HG02885 (cell line): ENCODE measurements around the gene GAST.

Experiments
- ATAC-seq: cut with Tn5 transposase; IDR thresholded peaks from one replicate; pipeline ENCODE4 v1.9.1; 2021; ENCODE audit warnings: mild to moderate bottlenecking; ENCODE audit not compliant: unreplicated experiment, poor library complexity

Gene GAST

DNA sequence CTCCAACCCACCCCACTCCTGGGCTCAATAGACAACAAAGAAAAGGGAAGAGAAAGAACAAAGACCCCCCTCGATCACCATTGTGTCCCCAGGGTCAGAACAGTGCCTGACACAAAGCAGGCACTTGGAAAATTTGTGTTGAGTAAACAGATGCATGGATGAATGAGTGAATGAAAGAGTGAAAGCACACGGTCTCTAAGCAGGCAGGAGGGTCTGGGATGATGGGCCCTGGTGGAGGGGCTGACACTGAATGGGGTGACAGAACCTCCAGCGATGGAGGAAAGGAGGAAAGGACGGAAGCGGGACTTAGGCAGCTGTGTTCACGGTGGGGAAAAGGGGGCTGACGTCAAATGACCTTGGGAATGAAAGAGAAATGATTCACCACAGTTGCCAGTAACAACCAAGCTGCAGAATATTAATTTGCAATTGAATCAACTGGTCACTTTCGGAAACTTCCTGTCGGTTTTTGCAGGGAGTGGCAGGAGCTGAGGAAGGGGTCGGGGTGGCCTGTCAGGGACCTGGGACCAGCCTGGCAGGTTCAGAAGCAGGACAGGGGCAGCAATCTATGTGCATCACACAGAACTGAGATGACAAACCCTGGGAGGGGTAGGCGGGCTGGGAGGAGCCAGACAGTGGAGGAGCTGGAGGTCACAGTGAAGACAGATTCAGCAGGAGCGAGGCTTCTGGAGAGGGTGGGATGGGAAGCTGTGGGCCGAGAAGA, 6.7 kb upstream of the GAST start:
- ATAC-seq = no peak

DNA sequence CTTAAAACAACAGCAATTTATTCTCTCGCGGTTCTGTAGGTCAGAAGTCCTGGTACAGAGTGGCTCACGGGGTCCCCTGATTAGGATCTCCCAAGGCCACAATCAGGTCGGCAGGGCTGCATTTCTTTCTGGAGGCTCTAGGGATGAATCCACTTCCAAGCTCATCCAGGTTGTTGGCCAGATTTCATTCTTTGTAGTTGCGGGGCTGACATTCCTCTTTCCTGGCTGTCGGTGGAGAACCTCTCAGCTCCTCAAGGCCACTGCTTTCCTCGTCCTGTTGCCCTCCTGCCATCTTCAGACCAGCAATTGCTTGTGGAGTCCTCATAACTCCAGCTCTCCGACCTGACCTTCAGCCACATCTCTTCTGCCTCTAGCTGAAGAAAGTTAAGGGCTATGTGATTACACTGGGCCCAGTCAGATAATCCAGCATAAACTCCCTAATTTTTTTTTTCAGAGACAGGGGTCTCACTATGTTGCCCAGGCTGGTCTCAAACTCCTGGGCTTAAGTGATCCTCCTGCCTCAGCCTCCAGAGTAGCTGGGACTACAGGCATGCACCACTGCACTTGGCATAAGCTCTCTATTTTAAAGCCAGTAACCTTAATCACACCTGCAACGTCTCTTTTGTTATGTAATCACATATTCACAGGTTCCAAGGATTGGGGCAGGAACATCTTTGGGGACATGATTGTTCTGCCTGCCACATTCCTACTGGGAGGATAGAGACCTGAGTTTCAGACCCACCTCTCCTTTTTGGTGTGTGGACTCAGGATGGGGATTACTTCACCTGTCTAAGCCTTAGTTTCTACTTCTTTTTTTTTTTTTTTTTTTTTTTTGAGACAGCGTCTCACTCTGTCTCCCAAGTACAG, 4.1 kb upstream of the GAST start:
- ATAC-seq = no peak

DNA sequence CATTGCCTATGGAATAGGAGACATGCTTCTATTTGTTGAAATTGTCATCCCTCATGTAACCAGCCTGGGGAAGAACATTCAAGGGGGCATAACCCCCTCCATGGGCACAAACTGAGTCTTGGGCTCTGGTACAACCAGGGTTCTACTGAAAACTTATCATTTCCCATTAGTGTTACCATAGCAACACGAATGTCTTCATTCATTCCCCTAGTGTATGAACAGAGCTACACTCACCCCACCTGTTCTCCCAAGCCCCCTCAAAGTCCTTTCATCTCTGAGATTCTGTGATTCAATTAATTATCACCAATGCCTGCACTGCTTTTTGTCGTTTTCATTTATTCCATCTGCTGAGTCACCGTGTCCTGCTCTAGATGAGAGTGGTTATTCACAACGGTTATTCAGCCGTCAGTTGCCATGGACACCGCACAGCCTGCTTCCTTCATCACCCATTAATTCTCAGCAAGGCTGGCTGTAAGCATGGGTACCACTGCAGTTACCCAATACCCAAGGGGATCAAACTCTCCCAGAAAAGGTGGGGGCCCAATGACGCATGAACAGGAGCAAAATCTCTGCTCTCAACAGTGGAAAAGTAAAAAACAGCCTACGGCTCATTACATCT, 1.6 kb upstream of the GAST start:
- ATAC-seq = no peak

DNA sequence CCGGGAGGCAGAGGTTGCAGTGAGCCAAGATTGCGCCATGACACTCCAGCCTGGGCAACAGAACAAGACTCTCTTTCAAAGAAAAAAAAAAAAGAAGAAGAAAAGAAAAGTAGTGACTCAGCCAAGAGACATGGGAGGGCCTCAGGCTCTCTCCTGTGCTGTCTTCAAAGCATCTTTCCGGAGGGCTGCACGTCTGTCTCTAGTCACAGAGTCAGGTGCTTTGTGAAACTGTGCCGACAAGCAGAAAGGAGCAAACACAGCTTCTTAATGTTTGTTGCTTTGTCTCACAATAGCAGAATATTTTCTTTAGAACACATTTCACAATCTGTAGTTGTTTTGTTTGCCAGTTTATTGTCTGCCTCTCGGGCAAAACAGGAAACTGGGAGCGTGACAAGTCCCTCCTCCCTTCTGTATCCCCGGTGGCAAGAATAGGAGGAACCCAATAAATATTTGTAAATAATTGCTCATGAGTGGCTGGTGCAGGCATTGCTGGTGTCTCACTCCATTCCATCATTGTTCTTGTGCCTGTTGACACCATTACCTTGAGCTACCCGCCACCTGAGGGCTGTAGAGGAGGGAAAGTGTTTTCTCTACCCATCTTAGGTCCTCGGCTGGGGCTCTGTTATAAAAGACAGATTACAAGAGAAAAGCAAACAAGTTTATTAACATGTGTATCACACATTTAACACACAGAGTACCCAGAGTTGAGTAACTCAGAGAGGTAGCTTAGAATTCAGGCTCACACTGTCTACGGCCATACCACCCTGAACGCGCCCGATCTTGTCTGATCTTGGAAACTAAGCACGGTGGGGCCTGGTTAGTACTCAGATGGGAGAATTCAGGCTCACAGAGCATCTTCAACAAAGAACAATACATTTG, 5.5 kb downstream of the GAST start:
- no peak for ATAC-seq

DNA sequence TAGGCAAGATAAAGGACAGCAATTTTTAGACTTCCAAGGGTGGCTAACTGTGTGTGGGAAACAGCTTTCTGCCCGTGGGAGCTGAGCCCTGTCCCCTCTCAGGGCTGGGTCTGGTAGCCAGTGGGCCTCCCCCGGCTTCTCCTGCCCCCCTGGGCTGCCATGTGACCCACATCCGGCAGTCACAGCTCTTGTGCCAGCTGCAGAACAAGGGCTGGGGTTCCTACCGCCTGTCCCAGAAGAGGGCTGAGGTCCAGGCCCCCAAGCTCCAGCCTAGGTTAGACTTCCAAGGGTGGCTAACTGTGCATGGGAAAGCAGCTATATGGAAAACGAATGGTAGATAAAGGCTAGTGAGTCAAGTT, 6.1 kb downstream of the GAST start:
- ATAC-seq = no peak

DNA sequence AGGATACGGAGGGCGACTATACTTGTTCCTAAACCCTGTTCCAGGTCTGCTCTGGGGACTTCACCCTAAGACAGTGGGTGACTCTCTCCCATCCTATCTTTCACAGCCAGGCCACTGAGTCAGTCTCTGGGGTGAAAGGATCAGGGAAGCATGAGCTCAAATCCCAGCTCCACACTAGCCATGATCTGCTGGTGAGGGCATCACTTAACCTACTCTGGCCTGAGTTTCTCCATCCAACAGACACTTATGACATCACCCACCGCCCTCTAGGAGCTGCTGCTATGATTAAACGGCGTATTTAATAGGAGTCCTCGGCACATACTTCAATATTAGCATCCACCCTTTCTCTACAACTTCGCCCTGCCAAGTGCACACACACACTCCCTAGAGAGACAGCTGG, 10.1 kb downstream of the GAST start:
- ATAC-seq = no peak

DNA sequence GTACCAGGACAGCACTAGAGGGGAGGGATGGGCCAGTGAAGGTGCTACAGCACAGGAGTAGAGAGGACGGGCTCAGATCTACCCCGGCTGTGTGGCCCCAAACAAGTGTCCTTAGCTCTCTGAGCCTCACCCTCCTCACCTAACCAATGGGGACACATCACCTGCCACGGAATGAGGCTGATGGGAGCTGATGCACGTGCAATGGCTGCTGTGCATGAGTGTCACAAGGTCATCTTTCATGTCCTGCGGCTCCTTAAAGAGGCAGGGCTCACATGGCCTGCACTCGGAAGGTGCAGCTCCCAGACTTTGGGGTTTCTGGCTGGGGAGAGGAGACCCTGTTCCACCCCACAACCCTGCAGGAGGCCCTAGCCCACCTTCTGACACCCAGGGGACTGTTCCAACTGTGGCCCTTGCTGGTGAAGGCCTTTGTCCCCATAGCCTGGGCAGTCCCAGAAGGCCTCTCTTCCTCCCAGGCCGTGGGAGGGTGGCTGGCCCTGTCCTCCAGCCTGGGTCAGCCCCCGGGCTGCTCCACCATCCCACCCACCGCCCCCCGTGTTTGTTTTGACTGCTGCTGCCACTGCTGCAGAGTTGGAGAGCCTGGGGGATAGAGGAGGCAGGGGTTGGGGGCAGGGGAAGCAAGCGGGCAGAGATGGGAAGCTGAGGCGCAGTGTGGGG, 11.8 kb downstream of the GAST start:
- no peak for ATAC-seq

DNA sequence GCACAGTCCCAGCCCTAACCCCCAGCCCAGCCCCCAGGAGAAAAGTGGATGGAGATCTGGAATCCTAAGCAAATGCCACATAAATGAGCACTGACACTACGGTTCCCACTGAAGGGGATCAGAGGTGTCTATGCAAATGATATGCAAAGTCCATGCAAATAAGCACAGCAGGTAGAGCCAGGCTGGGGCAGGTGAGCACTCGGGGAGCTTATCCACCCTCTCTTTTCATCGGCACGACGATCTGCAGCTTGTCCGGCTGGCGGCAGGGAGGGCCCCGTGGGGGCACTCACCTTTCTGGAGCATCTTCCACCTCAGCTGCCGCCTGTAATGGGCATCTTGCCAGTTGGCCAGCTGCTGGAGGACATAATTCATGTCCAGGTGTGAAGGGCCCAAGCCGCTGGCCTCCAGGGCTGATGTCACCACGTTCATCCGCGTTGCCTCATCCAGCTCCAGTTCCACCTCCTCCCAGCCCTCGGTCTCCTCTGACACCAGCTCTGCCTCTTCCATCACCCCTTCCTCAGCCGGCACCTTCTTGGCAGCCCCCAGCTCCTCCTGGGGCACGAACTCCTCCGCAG, 12.4 kb downstream of the GAST start:
- no peak for ATAC-seq

DNA sequence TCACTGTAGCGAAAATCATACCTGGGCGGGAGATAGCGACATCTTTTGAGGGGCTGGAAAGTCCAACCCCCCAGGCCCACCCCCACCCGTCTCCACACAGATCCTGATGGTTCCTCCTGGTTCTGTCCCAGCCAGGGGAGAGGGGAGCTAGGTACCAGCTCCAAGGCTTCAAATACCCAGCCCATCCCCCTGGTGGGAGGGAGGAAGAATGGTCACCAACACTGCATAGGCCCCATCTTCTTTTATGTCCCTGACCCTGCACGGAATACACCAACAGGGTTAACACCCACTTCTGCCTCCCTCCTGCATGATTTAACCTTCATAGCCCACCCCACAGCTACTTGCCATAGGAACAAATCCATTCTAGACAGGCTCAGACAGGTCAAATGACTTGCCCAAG, 13.0 kb downstream of the GAST start:
- ATAC-seq = no peak

DNA sequence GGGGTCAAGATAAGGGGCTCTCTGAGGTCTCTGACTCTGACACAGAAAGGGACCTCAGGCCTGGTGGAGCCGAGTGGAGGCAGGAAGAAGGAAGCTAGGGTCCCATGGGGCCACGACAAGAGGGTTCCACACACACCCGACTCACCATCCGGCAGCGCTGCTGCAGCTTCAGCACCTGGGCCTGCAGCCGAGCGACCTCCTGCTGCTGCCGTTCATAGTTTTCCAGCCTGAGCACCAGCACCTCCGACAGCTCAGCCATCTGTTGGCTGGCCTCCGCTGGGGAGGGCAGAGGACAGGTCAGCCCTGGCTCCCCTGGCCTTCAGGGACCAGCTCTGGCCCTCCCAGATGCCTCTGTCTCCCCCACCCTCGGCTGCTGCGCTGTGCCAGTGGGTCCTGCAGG, 15.9 kb downstream of the GAST start:
- no peak for ATAC-seq

DNA sequence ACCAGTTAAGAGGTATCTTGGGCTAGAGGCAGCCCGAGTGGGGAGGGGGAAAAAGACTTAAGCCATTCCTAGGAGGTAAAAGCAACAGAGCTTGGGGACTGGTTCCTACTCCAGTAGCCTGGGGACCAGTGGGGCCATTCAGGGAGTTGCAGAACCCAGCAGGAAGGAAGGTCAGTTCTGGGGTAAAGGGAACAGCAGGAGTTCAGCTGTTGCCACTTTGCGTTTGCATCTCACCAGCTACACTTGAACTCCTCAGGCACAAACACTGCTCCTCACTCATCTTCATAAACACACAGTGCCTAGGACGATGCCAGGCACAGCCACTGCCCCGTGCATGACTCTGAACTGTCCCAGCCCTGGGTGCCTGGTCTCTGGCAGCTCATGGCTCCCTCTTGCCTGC, 18.3 kb downstream of the GAST start:
- no peak for ATAC-seq

DNA sequence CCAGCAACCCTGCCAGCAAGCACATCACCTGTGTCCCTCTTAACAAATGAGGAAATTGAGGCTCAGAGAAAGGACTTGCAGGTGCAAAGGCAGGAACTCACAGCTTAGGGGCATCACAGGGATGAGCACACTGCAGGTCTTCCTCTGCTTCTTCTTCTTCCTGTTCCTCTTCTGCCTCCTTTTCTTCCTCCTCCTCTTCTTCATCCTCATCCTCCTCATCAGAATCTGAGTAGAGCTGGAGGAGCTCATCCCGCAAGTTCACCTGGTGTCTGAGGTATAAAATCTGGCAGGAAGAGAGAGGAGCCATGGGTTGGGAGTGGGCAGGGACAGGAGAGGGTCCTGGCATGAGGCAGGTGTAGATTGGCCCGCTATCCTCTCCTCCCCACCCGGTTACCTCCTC, 19.7 kb downstream of the GAST start:
- no peak for ATAC-seq

DNA sequence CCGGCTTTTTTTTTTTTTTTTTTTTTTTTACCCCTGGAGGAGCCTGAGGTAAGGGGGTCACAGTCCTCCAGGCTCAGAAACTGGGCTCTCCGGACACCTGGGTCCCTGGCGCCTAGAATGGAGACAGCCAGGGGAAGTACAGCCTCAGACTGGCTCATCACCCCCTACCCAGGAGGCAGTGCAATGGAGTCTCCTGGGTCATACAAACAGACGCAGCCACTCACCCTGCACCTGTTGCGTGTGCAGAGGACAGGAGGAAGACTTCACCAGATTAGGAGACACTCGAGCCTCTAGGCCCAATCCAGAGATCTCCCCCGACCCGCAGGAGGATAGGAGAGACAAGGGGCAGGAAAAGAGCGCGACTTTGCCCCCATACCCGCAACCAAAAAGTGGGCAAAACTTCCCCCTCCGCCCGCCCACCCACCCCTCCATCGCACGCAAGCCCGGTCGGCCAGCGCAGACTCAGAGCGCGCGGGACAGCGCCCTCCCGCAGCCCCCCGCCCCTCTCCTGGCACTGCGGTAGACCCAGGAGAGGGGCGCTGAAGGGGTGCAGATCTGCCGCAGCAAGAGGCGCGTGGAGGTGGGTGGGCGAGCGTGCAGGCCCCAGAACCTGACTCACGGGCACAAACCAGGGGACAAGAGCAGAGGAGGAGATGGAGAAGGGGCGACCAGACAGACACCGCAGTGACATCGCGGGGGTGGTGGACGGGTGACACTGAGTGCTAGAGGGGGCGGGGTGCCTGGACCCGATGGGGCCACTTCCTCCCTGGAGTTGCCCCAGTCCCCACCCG, 21.4 kb downstream of the GAST start:
- ATAC-seq = no peak

DNA sequence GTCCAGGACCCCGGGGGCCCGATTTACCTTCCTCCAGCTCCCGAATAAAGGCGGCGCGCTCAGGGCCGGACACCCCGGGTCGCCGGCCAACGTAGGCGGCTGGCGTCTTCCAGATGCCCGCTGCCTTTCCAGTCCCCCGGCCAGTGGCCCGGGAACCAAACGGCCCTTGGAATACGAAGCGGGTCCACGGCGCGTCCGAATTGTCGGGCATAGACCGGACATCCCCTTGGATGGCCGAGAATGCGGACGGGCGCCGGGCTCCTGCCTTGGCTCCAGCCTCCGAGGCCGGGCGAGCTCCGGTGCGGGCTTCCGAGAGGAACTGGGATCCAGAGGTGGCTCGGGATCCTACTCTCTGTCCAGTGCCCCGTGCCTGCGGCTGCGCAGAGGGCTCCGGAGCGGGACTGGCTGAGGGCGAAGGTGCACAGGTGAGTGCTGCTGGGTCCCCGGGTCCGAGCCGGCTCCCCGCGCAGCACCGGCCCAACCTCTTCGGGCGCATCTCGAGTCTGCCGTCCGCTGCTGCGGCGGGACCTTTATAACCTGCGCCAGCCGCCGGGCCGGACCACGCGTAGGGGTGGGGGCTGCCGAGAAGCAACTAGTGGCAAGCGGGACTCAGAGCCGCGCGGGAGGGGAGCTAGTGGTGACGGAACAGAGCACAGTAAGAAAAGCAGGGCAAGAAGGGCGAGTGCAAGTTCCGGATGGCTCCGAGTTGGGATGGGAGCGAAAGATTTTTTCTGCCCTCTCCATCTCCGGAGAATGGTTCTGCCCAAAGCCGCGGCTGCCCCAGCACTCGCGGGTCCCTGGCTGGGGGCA, 22.2 kb downstream of the GAST start, which contains the start of gene HAP1:
TSS of gene HAP1 (minus strand) at position 505 of the 810 bp plus-strand sequence. CDS start at position 496, 9 bp downstream.
- no peak for ATAC-seq

DNA sequence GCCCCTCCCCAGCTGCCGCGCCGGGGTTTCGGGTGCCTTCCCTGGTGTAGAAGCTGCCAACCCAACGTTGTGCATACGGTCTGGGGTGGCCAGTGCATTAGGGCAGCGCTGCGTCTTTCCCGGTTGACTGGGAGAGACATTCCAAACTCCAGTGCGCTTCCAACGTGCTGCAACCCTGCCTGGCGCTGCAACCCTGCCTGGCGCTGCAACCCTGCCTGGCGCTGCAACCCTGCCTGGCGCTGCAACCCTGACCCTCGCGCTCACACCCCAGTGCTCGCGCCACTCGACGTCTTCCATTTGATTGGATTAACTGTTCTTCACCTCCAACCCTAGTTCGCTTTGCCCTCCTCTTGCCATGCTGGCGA, 22.8 kb downstream of the GAST start:
- ATAC-seq = no peak

DNA sequence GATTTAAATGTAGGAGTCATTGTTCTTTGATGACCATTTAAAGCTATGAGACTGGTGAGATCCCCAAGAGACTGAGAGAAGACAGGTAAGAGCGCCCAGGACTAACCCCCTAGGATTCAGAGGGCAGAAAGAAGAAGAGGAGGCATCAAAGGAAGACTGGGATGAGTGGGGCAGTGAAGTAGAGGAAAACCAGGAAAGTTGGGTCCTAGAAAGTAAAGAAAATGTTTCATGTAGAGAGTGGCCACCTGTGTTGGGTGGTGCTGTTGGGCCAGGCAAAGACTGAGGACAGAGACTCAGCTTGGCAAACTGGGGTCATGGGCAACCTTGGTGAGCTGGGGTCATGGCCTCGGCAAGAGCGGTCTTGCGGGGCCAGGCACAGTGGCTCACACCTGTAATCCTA, 23.6 kb downstream of the GAST start:
- no peak for ATAC-seq

DNA sequence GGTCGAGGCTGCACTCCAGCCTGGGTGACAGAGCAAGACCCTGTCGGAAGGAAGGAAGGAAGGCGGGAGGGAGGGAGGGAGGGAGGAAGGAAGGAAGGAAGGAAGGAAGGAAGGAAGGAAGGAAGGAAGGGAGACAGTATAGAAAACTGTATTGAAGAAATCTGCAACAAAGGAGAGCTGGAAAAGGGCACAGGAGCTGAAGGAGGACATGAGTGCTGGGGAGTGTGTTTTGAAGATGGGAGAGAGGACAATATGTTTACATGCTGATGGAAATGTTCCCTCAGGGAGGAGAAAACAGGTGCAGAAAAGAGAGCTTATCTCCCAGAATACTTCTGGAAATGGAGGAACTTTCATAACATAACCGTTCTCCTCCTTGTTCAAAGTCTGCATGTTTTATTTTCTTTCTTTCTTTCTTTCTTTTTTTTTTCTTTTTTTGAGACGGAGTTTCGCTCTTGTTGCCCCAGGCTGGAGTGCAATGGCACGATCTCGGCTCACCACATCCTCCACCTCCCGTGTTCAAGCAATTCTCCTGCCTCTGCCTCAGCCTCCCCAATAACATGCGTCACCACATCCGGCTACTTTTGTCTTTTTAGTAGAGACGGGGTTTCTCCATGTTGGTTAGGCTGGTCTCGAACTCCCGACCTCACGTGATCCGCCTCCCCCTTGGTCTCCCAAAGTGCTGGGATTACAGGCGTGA, 25.0 kb downstream of the GAST start:
- ATAC-seq = no peak

DNA sequence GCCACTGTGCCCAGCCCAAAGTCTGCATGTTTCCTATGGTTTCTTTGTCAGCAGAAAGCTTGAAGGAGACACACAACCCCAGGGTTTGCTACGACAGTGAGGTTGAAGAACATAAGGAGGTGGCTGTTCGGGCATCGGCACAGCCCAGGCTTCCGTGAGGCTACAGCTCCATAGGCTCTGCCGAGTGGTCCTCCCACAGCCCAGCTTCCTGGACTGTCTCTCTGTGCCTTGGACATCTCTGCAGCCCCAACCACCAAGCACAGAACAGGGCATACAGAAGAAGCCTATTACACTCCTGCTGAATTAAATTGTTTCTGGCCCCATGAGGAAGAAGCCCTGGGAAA, 25.5 kb downstream of the GAST start:
- no peak for ATAC-seq
